WI38 (cell line): Measurements from ENCODE around the gene DLEU7.
A peak's percentile ranks its signal among the peaks of the same experiment; 100 is the strongest.

ENCODE experiments used
- H3K4me3 ChIP-seq: 2 replicates; pipeline ENCODE4 v1.5.1; 2011; ENCODE audit warnings: low read depth, mild to moderate bottlenecking, control low read depth, low read length
- TF ChIP-seq, protein P1 (sequence below): IDR thresholded peaks from 2 replicates; pipeline ENCODE4 v1.5.1; 2012; ENCODE audit warnings: low read depth, mild to moderate bottlenecking, control low read depth, low read length

Gene DLEU7

DNA sequence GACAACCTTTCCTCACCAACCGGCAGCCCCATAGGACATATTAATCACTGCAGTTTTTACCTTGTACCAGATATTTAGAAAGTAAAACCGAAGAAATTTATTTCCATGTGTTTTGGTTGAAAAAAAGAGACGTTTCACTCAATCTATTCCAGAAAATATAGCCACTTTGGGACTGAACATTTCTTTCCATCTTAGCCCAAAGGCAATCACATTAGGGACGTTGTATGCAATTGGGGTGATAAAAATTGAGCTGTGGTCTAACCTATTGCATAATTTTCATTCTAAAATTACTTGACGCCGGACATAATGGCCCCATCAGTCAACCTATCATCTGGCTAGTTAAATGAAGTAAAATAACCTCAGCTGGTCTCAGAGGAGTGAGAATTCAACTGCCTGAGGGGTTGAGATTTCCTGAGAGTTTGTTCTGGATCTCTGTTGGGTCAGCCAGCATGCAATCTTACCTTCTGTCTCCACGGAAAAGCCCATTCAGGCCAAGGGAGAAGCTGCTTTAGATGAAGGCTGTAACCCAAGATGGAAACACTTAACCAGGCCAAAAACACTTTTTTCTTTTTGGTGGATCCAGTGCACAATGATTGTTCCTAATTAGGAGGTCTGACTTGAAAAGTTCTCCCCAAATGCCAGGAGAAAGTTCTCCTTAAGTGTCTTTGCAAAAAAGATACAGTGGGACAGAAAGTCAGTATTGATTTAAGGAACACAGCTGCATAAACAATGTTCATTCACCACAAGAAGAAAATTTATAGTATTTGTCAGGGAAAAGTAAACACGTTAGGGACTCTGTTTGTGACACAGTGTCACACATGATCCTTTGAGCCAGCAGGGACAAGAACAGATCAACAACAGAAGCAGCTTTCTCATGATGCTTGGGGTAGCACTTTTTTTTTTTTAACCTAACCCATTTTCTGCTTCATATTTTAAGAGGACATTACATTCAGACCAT is 34.1 kb downstream of the DLEU7 start:
- TF ChIP-seq, protein P1, sequence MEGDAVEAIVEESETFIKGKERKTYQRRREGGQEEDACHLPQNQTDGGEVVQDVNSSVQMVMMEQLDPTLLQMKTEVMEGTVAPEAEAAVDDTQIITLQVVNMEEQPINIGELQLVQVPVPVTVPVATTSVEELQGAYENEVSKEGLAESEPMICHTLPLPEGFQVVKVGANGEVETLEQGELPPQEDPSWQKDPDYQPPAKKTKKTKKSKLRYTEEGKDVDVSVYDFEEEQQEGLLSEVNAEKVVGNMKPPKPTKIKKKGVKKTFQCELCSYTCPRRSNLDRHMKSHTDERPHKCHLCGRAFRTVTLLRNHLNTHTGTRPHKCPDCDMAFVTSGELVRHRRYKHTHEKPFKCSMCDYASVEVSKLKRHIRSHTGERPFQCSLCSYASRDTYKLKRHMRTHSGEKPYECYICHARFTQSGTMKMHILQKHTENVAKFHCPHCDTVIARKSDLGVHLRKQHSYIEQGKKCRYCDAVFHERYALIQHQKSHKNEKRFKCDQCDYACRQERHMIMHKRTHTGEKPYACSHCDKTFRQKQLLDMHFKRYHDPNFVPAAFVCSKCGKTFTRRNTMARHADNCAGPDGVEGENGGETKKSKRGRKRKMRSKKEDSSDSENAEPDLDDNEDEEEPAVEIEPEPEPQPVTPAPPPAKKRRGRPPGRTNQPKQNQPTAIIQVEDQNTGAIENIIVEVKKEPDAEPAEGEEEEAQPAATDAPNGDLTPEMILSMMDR, result no peak

DNA sequence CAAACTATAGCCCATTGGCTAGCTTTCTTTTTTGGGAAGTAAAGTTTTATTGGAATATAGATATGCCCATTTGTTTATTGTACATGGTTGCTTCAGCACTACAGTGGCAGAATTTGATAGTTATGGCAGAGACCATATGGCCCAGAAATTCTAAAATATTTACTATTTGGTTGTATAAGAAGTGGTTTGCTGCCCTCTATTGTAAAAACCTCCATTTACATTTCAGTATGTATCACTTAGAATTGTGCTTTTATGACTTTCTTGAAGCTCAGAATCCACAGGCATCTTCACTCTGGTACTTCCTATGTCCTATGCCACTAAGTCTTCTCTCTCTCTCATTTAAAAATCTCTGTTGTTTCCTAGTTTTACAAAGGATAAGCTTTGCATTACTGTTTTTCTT is 37.7 kb downstream of the DLEU7 start:
- no peak overlapping the region for H3K4me3 ChIP-seq
- TF ChIP-seq, protein P1, result no peak

More for the DNA sequence above, 34.1 kb downstream of the DLEU7 start:
- H3K4me3 ChIP-seq, result no peak overlapping the region

DNA sequence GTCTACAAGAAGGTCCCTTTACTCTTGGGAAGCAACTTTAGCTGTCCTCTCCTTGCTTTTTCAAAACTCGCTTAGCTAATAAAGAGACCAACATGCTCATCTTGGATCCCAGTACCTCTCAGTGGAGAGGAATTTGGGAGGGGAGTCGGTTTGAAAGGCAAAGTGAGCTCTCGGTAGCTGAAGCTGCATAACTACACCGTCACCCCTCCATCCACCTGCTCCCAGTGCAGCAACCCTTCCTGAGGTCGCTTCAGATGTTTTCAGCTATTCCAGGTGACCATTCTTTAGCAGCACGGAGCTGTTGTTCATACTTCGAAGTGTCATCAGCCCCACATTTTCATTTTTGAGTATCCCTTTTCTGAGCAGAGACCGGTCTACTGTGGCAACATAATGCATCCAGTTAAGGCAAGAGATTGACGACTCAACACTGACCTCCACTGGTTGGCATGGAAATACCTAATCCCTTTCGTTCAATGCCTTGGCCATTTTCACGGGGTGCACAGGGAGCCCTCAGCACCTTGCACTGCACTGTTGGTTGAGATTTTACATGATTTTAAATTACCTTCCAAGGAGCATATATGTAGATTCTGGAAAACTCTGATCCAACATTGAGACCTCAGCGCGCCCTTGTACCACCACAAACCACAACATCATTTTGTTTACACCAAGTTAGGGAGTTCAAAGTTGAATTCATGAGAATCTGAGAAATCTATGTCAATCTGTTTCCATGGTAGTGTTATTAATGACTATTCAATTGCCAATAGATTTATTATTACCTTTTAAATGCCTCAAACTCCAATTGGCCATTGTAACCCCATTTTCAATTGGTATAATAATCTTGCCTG is 42.2 kb downstream of the DLEU7 start:
- TF ChIP-seq, protein P1, result peak; percentile 67
- H3K4me3 ChIP-seq, result no peak overlapping the region

DNA sequence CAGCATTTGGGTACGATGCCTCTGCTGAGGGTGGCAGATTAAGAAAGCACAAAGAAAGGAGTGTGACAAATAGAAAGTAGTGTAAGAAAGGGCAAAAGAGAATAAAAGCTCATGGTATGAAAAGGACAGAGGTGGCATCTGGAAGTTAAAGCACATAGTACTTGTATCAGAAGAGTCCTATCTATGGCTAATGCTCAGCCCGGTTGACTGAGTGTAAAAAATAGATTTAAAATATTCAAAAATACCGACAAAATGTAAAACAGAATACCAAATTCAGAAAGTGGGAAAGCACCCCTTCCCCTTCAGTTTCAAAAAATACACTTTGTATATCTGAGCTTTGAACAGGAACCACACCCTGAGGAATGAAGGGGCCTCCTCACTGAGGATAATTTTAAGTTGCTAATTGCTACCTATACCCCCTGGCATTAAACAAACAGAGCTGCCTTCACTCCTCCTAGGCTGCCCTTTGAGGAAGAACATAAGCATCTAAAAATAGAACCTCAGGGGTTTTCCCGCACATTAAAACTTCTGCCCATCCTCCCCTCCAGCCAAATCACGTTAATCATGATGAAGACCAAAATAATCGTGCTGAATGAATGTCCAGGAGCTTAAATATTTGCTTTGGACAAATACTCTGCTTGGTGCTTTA is 43.3 kb downstream of the DLEU7 start:
- no peak overlapping the region for H3K4me3 ChIP-seq

DNA sequence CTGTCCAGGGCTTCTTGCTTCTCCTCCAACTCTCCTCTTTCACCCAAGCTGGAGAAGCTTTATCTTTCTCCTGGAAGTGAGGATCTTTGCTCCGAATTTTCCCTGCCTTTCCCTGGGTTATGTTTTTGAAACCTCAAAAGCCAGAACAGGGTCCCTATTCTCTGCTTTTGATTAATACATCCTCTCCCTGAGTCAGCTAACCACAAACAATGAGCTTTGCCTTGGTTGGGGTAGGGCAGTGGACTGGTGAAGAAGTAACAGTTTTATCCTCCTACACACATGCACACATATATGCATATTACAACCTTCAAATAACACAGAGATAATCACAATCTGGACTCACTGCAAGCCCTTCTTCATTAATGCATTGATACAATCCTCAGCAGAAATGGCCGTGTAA is 44.6 kb downstream of the DLEU7 start:
- TF ChIP-seq, protein P1, result no peak
- H3K4me3 ChIP-seq, result no peak overlapping the region

More for the DNA sequence above, 43.3 kb downstream of the DLEU7 start:
- TF ChIP-seq, protein P1, result no peak

DNA sequence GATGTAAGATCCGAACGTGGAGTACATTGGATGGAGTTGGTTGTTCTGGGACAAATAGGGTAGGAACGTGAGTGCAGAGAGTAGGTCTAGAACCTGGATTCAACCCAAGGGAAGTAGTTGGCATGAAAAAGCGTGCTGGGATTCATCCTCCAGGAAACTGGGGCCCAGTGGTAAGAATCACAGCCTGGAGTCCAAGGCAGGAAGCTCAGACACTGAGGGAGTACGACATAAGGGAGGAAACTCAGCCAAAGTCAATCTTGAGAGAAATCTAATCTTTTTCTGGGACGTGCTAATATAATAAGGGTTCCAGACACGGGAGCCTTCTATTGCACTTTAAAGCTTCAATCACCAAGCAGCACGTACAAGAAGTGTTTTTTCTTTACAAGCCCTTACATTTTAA is 46.4 kb downstream of the DLEU7 start:
- TF ChIP-seq, protein P1, result no peak
- no peak overlapping the region for H3K4me3 ChIP-seq
